ENCODE results near the gene SLC35A1. TPM values are rescaled to one million over a fixed set of nuclear protein-coding genes. Genes with fewer than 3 reads are reported as not detected.
A peak's percentile ranks its signal among the peaks of the same experiment; 100 is the strongest.

SLC35A1 gene
- total RNA-seq, 2 experiments from 2014 or later, result 3.8 to 4.9 TPM

GRCh38 chr6:87481931-87482330 lies 9.2 kb downstream of the SLC35A1 start:
- Histone ChIP-seq H3K27me3 (ENCODE audit: control insufficient read depth in 1 of 2, insufficient read depth in 2 of 2, low read length in 2 of 2) (no peaks in the 10 kb centered on the region), H3K4me1 (ENCODE audit: insufficient read depth, low read length) (no peaks in the 10 kb centered on the region), H3K27ac (ENCODE audit: low read depth in 1 of 2, low read length in 2 of 2) (no peak overlapping the region), H3K4me3 (ENCODE audit: low read length) (no peak overlapping the region), H3K36me3 (ENCODE audit: insufficient read depth, low read length) (peaks cover 21% of the 10 kb centered on the region), H3K9me3 (ENCODE audit: control insufficient read depth in 1 of 2, insufficient read depth in 1 of 2, low read length in 2 of 2) (no peaks in the 10 kb centered on the region)
- no peaks in the 10 kb centered on the region for H3K4me1 Mint-ChIP-seq (ENCODE audit: low read depth)
- TF ChIP-seq CTCF (IDR thresholded peaks at IDR 0.05), result no peak
- DNase-seq, result no peak
- no peaks in the 10 kb centered on the region for H3K9me3 Mint-ChIP-seq
- H3K4me3 Mint-ChIP-seq, result no peak overlapping the region
- intact Hi-C loops (cut with DNase I, micrococcal nuclease), result no loop called here
- H3K36me3 Mint-ChIP-seq (ENCODE audit: low read depth), result peaks cover 48% of the 10 kb centered on the region
- no peaks in the 10 kb centered on the region for H3K27me3 Mint-ChIP-seq
- ATAC-seq (ENCODE audit: poor library complexity), result no peak
- ChIA-PET CTCF (interaction anchor here (0.7 kb wide), 1 partner anchor 21 kb away, joined by 3 read pairs; no protein-coding TSS in a partner anchor), POLR2A (no interaction called here)
- H3K27ac Mint-ChIP-seq, result no peak overlapping the region

GRCh38 chr6:87482366-87482765 lies 9.6 kb downstream of the SLC35A1 start:
- no peak for ATAC-seq (ENCODE audit: poor library complexity)
- CTCF ChIA-PET, result no interaction called here
- intact Hi-C loops (cut with DNase I, micrococcal nuclease), result no loop called here

GRCh38 chr6:87483929-87484328 lies 11.2 kb downstream of the SLC35A1 start:
- Histone ChIP-seq H3K4me3 (ENCODE audit: low read length) (no peak overlapping the region), H3K36me3 (ENCODE audit: insufficient read depth, low read length) (peaks cover 10% of the 10 kb centered on the region), H3K4me1 (ENCODE audit: insufficient read depth, low read length) (no peaks in the 10 kb centered on the region), H3K27ac (ENCODE audit: low read depth in 1 of 2, low read length in 2 of 2) (no peak overlapping the region), H3K9me3 (ENCODE audit: control insufficient read depth in 1 of 2, insufficient read depth in 1 of 2, low read length in 2 of 2) (no peaks in the 10 kb centered on the region), H3K27me3 (ENCODE audit: control insufficient read depth in 1 of 2, insufficient read depth in 2 of 2, low read length in 2 of 2) (no peaks in the 10 kb centered on the region)
- H3K27me3 Mint-ChIP-seq, result no peaks in the 10 kb centered on the region
- no peak overlapping the region for H3K4me3 Mint-ChIP-seq
- H3K27ac Mint-ChIP-seq, result no peak overlapping the region
- no peak for TF ChIP-seq CTCF (IDR thresholded peaks at IDR 0.05)
- ATAC-seq (ENCODE audit: poor library complexity) (no peak), DNase-seq (peak in 4 of 14 experiments; percentile 8 to 37 (median 19))
- ChIA-PET POLR2A (no interaction called here), CTCF (no interaction called here)
- no peaks in the 10 kb centered on the region for H3K4me1 Mint-ChIP-seq (ENCODE audit: low read depth)
- no peaks in the 10 kb centered on the region for H3K9me3 Mint-ChIP-seq
- H3K36me3 Mint-ChIP-seq (ENCODE audit: low read depth), result peaks cover 42% of the 10 kb centered on the region
- intact Hi-C loops (cut with DNase I, micrococcal nuclease), result no loop called here

More at GRCh38 chr6:87482366-87482765, 9.6 kb downstream of the SLC35A1 start:
- Mint-ChIP-seq H3K9me3 (no peaks in the 10 kb centered on the region), H3K27ac (no peak overlapping the region), H3K4me3 (no peak overlapping the region), H3K4me1 (ENCODE audit: low read depth) (no peaks in the 10 kb centered on the region), H3K27me3 (no peaks in the 10 kb centered on the region), H3K36me3 (ENCODE audit: low read depth) (peaks cover 48% of the 10 kb centered on the region)
- Histone ChIP-seq H3K27ac (ENCODE audit: low read depth in 1 of 2, low read length in 2 of 2) (no peak overlapping the region), H3K9me3 (ENCODE audit: control insufficient read depth in 1 of 2, insufficient read depth in 1 of 2, low read length in 2 of 2) (no peaks in the 10 kb centered on the region), H3K27me3 (ENCODE audit: control insufficient read depth in 1 of 2, insufficient read depth in 2 of 2, low read length in 2 of 2) (no peaks in the 10 kb centered on the region), H3K36me3 (ENCODE audit: insufficient read depth, low read length) (peaks cover 21% of the 10 kb centered on the region), H3K4me1 (ENCODE audit: insufficient read depth, low read length) (no peaks in the 10 kb centered on the region), H3K4me3 (ENCODE audit: low read length) (no peak overlapping the region)
- DNase-seq, result peak in 2 of 14 experiments; percentile 7 to 9
- TF ChIP-seq CTCF (IDR thresholded peaks at IDR 0.05), result no peak
- POLR2A ChIA-PET, result no interaction called here
